Glomerular visceral epithelial cell (primary cell): Measurements from ENCODE around the gene RAB4A.

Experiments
- DNase-seq: peaks from one replicate; pipeline ENCODE4 v3.0.0-alpha.2; 2016; ENCODE audit errors: extremely low spot score

The RAB4A gene

DNA sequence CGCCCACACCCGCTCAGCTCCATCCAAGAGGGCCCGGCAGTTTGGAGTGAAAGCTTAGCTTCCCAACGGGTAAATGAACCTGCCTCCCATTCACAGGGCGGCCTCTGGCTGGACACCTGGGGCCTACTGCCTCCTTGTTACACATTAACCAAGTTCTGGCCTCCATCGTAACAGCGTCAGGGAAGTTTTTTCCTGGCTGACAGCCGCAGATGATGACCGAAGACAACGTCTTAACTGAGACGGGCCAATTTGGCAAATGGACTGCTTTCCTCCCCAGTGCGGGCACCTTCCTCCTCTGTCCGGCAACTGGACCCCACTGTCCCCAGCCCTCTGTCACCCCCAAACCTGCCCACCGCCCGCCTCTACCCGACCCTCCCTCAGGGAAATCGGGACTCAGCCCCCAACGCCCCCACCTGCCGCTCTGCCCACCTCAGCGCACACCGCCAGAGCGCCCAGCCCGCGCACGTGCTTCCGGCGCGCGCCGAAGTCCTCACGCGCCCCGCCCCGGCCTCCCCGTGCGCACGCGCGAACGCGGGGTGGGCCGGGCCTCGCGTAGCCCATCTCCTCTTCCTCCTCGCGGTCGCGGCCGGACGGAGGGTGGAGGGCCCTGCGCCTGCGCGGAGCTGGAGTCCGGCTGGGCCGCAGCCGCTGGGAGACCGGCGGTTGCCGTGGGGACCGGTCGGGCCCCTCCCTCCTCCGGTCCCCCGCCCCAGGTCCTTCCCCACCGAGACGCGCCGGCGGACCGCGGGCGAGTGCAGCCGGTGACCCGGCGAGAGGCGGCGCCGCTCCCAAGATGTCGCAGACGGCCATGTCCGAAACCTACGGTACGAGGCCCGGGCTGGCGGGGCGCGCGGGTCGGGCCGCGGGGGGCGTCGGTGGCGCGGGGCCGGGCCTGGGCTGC is at the start of gene RAB4A:
Gene RAB4A (plus strand): TSS at position 565 of the 901 bp plus-strand sequence. CDS start 229 bp downstream, at position 794.
- DNase-seq, result peak; percentile 91

DNA sequence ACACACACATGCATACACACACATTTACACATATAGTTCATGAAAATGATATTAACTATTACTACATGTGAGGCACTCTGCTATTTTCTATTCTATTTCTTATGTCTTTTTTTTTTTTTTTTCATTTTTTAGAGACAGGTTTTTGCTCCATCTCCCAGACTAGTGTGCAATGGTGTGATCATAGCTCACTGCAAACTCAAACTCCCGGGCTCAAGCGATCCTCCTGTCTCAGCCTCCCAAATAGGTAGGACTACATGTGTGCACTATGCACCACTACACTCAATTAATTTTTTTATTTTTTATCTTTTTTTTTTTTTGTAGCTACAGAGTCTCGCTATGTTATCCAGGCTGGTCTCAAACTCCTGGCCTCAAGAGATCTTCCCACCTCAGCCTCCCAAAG is 48.8 kb upstream of the RAB4A start:
- DNase-seq, result no peak

DNA sequence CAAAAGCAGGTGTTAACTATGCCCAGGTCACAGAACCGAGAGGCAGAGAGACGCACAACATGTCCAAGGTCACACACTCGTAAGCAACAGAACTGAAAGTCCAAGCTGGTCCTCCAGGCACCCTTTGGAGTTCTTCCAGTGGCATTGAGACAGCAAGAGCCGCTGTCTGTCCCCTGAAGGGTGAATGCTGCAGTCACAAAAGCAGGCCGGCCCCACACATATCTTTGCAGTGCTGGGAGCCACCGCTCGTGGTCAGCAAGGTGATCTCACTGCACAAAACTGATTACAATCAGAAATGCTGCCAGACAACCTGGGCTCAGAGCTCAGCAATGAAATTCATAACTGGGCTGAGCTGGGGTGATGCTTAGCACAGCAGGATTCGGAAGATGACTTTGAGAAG is 47.4 kb upstream of the RAB4A start:
- DNase-seq, result no peak

DNA sequence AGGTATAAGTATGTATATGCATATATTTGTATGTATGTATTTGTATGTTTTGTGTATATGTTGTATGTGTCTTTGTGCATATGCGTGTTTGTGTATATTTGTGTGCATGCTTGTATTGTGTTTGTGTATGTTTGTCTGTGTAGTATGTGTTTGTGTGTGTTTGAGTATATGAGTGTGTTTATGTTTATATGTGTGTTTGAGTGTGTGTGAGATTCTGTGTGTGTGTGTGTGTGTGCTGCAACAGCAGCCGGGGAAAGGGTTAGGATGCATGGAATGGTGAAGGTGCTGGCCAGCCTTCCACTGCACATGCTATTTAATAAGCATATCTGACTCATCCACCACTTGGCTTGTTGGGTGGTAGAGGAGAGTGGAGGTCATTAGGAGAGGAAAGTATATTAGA is 46.6 kb upstream of the RAB4A start:
- no peak for DNase-seq

GRCh38 chr1:229225331-229225782 is 45.6 kb upstream of the RAB4A start:
- no peak for DNase-seq

- no peak for DNase-seq
These were observed 44.1 kb upstream of the RAB4A start for GRCh38 chr1:229226796-229227195.

GRCh38 chr1:229227298-229227919 is 43.5 kb upstream of the RAB4A start:
- peak; percentile 66 for DNase-seq

DNA sequence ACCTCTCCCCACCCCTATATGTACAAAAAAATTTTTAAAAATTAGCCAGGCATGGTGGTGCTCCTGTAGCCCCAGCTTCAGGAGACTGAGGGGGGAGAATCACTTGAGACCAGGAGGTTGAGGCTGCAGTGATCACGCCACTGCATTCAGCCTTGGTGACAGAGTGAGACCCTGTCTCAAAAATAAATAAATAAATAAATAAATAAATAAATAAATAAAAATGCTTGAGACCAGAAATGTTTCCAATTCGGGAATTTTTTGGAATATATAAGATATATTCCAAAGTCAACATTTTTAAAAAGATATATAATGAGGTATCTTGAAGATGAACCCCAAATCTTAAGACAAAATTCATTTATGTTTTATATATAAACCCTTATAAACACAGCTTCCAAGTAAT is 42.4 kb upstream of the RAB4A start:
- no peak for DNase-seq

DNA sequence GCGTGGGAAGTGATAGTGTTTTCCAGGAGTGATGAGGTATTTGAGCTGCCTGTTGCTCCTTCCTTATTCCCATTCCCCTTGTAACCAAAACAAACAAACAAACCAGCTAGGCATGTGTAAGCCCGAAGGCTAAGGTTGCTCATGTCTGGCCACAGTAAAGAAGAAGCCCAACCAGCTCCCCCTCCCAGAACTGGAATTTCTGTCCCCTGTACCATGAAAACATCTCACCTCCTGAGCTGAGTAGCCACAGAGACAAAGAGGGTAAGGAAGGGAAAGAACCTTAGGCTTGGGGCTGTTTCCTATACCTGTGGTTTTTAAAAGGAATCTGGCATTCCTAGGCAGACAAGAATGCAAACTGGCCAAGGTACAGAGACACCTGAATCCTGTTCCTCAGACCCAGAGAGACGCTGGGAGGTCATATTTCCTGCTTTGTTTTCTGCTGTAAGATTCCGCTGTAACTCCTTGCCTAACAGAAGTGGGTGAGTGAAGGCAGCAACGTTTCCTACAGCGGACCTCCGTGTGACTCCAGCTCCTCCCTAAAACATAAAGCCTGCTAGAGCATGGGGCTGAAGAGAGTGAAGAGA is 41.7 kb upstream of the RAB4A start:
- DNase-seq, result peak; percentile 8

GRCh38 chr1:229229721-229230139 is 41.2 kb upstream of the RAB4A start:
- DNase-seq, result no peak

DNA sequence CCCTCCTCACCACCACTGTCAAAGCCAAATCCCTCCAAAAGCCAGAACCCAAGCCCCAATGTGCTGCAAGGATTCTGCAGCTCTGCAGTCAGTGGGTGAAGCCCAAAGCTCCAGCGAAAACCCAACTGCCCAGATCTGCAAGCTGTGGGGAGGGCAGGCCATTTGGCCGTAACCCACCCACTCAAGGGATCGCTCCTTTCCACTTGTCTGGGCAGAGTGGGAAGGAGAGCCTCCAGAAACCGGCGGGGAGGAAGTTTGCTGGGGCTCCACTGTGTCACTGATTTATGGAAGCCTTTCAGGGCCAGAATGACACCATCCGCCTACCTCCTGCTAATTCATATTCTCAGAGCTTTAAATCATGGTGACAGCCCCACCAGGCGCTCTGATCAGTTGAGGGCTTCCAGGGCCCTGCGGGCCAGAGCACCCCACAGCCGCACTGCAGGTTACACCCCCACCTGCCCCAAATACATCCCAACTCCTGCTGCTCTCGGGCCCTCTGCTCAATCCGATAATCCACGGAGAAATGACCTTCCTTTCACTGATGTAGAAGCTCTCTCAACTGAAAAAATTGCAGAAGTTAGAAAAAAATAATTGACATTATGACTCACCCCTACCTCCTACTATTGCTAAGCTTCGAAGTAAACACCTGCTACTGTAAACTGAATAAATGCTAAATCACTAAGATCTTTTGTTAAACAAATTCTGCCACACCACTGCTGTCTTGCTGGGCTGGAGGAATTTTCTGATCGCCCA is 40.6 kb upstream of the RAB4A start:
- DNase-seq, result no peak

GRCh38 chr1:229230893-229231753 is 39.8 kb upstream of the RAB4A start:
- DNase-seq, result peak; percentile 4

- DNase-seq, result no peak
These were observed 39.2 kb upstream of the RAB4A start for GRCh38 chr1:229231754-229232119.

DNA sequence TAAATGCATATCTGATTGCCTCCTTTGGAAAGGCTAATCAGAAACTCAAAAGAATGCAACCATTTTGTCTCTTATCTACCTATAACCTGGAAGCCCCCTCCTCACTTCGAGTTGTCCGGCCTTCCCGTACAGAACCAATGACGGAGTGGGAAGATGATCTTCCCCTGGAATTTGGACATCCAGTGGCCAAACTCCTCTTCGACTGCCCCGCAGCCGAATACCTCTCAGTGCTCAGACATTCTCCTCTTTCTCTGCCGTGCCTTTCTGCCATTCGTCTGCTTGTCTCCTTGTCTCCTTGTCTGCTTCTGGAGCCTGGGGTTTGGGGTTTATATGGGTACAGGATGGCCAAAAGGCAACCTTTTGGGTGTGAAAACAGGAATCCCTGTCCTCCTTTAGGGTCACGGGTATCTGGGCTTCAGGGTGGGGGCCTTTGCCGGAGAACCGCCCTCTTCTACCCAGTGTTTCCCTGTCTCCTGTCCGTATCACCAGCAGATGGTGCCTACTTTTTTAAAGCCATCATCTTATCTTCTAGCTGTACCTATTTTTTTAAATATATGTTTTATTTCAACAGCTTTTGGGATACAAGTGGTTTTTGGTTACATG is 35.9 kb upstream of the RAB4A start:
- DNase-seq, result no peak

GRCh38 chr1:229237320-229237719 is 33.6 kb upstream of the RAB4A start:
- no peak for DNase-seq

DNA sequence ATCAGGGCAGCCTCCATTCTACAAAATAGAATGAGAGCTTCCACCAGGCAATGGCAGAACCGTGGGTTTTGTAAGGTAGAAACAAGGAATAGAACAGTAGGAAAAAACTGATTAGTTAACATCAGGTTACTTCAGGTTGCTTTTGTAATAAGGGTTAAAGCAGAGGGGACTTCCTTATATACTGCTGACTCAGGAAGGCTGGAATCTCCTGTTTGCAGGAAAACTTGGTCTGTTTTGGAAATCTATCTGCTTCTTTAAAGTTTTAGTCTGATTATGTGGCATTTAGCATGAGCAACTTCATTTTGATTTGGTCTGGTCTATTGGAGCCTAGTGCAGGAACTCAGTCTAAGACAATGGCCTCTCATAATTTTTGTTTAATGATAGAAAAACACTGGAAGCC is 32.7 kb upstream of the RAB4A start:
- no peak for DNase-seq

DNA sequence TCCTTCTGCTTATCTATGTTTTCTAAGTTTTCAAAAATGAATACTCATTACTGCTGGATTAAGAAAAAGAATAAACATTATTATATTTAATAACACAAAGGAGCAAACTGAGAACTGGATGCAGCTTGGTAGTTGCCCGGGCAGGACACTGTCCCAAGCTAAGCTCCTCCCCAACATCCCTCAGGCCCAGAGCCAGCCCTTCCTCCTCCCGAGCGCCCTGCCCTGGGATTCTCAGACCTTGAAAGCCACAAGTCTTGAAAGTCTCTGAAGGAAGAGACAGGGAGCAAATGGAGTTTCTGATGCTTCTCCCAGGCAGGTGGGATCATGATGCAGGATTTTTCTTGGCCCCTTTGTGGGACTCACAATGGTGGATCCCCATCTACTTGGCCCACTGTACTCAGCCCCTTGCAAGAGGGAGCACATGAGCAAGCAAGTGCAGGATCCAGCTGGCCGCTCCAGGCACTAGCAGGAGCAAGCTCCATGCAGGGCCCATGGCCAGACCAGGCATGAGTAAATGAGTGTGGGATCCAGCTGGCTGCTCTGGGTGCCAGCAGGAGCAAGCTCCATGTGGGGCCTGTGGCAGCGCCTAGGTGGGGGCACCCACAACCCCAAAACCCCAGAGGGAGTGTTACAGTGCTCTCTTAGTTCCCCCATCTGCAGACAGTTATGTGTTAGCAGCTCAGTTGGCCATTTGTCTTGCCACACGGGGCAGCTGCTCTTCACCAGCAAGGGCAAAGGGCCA is 32.1 kb upstream of the RAB4A start:
- peak; percentile 22 for DNase-seq

- DNase-seq, result no peak
These were observed 30.4 kb upstream of the RAB4A start for GRCh38 chr1:229240532-229240931.

GRCh38 chr1:229241390-229241789 is 29.5 kb upstream of the RAB4A start:
- no peak for DNase-seq

DNA sequence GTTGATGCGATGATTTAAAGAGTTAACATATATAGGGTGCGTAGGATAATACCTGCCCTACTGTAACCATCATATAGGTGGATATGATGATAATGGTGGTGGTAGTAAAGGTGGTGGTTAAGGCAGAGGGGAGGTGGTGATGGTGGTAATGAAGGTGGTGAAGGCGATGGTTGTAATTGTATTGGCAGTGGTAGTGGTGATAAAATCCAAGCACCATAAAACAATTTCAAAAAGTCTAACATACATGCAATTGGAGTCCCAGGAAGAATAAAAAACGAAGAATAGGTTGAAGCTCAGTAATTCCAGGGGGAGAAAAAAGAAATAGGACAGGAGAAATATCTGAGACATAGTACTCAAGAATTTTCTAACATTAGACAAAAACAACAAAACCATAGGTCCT is 27.3 kb upstream of the RAB4A start:
- no peak for DNase-seq
